HEK293T (cell line): Measurements from ENCODE around the gene VDAC1.

Experiments used
- ARNT ChIP-seq: fragments of 450-650 bp; IDR thresholded peaks from 2 replicates; pipeline ENCODE4 v1.6.1; 2017; ENCODE audit warnings: mild to moderate bottlenecking
- BHLHE40 ChIP-seq: fragments of 450-650 bp; IDR thresholded peaks from 2 replicates; pipeline ENCODE4 v1.6.1; 2016; ENCODE audit warnings: mild to moderate bottlenecking, moderate library complexity, borderline replicate concordance
- CTBP1 ChIP-seq: fragments of 450-650 bp; IDR thresholded peaks from 2 replicates; pipeline ENCODE4 v1.6.1; 2016; ENCODE audit warnings: borderline replicate concordance
- ELF4 ChIP-seq: fragments of 450-650 bp; IDR thresholded peaks from 2 replicates; pipeline ENCODE4 v1.6.1; 2017; ENCODE audit warnings: antibody characterized with exemption
- FOXA1 ChIP-seq: fragments of 450-650 bp; IDR thresholded peaks from 2 replicates; pipeline ENCODE4 v1.6.1; 2016; ENCODE audit warnings: mild to moderate bottlenecking
- FOXM1 ChIP-seq: fragments of 450-650 bp; IDR thresholded peaks from 2 replicates; pipeline ENCODE4 v1.6.1; 2017; ENCODE audit warnings: mild to moderate bottlenecking, borderline replicate concordance
- HDGF ChIP-seq: fragments of 450-650 bp; IDR thresholded peaks from 2 replicates; pipeline ENCODE4 v1.6.1; 2017; ENCODE audit warnings: antibody characterized with exemption, borderline replicate concordance
- SP1 ChIP-seq: fragments of 450-650 bp; IDR thresholded peaks from 2 replicates; pipeline ENCODE4 v1.6.1; 2017
- SUZ12 ChIP-seq: fragments of 450-650 bp; IDR thresholded peaks from 2 replicates; pipeline ENCODE4 v1.6.1; 2016; ENCODE audit warnings: mild to moderate bottlenecking
- TARDBP ChIP-seq: fragments of 450-650 bp; IDR thresholded peaks from 2 replicates; pipeline ENCODE4 v1.6.1; 2016

DNA sequence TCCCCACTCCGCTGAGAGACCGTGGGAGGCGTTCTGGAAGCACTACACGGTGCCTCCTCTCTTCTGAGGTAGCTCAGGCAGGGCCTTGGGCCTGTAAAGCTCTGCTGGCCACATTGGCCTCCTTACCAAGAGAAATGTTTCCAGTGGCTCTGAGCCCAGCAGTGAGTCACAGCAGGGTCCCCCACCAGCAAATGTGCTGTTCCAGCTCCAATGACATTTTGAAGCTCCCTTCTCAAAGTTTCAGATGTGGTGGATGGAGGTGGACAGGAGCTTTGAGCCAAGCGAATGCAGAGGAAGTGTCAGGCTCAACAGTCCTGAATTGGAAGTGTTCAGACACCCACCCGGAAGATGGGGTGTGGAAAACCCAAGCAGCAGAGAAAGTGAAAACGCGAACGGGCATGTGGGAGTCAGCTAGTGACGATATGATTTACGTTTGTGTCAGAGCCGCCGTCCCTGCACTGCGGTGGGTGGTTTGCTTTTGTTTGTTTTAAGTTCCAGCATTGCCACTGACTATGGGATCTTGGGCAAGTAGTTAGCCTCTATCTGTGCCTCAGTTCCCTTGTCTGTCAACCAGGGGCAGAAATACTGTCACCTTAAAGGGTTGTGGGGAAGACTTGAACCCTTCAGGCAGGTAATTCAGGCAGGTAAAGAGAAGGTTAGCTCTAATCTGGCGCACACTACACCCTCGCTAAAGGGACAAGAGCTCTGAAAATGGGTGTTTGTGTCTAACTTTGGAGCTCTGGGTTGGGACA, 74.5 kb downstream of the VDAC1 start:
- TF ChIP-seq ARNT (no peak), BHLHE40 (no peak), SUZ12 (no peak), CTBP1 (no peak), TARDBP (no peak), FOXM1 (no peak), SP1 (no peak), HDGF (no peak), FOXA1 (no peak), ELF4 (no peak)
